HG03060 (cell line): ENCODE measurements around the gene C14orf132.

ENCODE experiments used
- ATAC-seq: cut with Tn5 transposase; IDR thresholded peaks from one replicate; pipeline ENCODE4 v1.9.1; 2021; ENCODE audit warnings: low read depth, moderate number of reproducible peaks; ENCODE audit not compliant: unreplicated experiment

The C14orf132 gene

DNA sequence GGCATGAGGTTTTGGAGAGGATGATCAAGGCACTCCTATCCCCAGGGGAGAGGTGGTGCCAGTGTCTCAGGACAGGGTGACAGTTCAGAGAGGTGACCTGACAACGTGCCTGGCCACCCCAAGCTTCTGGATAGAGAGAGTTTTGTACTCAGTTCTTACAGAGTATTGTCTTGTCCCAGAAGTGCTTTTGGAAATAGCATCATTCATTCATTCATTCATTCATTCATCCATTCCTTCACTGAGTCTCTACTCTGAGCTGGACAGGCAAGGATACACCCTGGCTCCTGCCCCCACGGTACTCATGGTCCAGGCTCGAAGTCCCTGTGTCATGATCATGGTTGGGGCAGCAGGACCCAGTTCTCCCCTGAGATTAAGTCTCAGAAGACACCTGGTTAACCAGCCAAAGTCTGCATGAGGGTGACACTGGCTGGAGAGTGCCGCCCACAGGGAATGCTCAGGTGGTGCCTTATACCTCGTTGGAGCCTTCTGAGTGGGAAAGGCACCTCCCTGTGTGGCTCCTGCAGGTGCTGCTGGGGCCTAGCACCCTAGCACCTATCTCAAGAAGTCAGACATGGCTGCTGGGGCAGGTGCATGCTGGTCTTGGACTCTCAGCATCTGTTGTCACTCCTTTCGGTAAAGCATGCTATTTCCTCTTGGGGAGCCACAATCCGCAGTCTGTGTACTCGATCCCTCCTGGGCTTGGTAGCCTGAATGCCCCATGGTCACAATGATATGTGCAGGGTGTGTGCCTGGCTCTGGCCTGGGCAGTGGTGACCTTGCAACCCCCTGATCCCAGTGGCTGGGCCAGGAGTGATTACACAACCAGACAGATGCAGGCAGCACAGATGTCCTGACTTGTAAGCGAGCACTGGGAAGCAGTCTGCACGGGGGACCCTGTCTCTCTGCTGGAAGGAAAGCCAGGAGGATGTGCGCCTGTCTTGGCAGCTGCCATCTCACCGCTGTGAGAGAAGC is 57.8 kb downstream of the C14orf132 start:
- no peak for ATAC-seq

DNA sequence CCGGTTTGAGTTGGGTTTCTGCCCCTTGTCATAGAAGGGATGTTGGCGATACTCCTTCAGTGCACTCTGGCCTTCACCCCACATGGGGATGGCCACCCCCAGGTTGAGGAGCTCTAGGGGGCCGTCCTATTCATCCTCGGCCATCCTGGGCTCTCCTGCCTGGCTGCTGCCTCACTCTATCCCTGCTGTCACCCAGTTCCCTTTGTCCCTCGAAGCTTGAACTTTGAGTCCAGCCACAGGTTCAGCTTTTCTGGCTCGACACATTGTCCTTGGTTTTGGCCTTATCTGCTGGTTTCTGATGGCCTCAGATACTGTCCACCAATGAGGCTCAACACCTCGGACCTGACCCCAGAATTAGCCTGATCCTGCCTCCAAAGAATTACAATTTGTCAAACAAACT is 58.6 kb downstream of the C14orf132 start:
- ATAC-seq = no peak

DNA sequence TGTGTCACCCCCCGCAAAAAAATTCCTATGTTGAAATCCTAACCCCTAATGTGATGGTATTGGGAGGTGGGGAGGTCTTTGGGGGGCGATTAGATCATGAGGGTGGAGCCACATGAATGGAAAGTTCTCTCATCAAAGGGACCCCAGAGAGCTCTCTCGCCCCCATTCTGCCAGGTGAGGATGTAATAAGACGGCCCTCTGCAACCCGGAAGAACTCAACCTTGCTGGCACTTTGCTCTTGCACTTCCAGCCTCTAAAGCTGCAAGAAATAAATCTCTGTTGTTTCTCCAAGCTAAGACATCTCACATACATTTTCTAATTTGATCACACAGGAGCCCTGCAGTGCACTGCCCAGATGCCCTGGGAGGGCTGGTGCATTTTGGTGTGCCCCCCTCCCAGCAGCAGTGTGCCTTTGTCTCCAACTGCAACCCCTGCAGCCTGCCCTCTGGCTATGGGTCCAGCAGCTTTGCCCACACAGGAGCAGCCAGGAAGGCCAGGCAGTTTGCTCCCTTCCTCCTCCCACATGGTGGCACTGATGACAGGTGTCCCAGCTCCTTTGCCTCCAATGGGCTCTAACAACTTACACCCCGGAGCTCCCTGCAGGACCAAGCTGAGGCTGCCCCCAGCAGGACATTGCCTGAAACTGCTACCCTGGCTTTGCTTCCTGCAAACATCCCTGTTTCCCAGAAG is 59.3 kb downstream of the C14orf132 start:
- no peak for ATAC-seq

DNA sequence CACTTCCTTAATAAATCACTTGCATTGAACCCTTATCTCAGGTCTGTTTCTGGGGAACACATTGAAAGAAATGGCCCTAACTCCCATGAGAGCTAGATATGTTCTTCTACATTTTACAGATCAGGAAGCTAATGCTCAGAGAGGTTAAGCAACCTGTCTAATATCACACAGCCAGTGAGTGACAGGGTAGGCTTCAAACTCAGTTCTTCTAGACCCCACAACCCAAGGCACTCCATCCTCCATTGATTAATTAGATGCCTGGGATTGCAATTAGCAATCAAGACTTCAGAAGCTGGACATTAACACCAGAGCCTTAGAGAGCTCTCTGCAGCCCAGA is 59.8 kb downstream of the C14orf132 start:
- no peak for ATAC-seq

DNA sequence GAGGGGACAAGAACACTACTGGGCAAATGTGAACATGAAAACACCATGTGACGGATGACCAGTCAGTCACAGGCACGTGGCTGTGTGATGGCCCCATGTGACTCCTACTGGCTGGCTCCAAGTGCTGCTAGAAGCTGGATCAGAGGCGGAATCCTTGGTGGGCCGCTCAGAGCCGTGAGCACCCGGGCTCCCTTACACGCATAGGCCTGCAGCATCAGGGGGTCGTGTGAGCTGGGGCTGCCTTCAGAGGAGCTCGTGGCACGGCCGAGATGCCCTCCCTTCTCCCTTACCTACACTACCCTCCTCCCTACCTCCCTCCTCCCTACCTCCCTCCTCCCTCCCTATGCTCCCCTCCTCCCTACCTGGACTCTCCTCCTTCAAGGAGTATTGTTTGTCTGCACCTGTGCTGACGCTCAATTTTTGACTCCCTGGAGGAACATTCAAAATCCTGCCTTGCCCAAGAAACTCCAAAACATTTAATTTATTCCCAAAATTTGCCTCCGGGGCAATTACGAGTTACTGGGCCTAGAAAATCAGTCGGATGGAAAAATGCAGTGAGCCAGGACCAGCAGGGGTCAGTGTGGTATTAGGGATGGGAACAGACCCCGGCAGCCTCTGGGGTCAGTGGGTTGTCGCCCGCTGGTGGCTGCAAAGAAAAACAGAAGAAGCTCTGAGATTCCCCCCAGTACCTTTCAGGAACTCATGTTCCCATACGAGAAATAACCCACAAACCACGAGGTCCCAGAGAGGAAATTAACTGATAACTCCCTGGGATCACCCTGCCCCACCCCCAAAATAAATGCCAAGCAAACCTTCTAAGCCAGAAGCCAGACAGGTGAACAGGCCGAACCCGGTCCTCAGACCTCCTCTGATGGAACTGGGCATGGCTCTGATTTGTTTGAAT is 61.3 kb downstream of the C14orf132 start:
- ATAC-seq = no peak

DNA sequence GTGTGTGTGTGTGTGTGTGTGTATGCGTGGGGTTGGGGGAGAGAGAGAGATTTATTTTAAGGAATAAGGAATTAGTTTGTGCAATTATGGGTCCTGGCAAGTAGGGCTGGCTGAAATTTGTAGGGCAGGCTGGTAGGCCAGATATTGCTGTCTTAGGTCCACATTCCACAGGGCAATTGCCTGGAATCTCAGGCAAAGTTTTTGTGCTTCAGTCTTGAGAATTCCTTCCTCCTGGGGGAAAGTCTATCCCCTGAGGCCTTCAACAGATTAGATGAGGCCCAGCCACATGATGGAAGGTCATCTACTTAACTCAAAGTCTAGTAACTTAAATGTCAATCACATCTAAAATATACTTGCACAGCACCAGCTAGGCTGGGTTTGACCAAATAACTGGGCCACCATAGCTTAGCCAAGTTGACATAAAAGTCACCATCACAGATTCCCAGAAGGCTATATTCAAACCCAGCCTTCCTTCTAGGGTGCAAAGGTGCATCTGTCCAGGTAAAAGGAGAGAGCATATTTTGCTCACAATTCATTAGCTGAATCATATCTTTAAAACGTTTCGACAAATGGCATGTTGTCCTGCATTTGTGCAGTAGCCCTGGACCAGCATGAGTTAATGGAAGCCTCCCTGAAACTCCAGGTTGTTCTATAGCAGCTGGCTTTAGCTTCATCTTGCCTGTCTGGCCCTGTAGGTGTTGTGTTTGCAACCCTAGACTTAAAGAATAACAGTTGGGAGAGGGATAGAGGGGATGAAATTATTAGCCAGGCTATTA is 63.1 kb downstream of the C14orf132 start:
- no peak for ATAC-seq

DNA sequence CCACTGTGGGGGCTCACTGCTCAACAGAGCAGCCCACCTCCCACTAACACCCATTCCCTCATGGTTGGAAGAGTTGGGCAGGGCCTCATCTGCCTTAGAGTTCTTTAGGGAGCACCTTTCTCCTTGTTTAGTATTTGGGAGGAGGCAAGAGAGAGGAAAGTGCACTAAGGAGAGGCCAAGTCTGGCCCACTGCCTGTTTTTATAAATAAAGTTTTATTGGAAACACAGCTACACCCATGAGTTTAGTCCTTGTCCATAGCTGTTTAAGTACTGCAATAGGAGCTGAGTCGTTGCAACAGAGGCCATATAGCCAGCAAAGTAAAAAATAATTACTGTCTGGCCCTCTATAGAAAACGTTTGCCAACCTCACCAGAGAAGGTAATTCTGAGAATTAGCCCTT is 63.9 kb downstream of the C14orf132 start:
- ATAC-seq = no peak

DNA sequence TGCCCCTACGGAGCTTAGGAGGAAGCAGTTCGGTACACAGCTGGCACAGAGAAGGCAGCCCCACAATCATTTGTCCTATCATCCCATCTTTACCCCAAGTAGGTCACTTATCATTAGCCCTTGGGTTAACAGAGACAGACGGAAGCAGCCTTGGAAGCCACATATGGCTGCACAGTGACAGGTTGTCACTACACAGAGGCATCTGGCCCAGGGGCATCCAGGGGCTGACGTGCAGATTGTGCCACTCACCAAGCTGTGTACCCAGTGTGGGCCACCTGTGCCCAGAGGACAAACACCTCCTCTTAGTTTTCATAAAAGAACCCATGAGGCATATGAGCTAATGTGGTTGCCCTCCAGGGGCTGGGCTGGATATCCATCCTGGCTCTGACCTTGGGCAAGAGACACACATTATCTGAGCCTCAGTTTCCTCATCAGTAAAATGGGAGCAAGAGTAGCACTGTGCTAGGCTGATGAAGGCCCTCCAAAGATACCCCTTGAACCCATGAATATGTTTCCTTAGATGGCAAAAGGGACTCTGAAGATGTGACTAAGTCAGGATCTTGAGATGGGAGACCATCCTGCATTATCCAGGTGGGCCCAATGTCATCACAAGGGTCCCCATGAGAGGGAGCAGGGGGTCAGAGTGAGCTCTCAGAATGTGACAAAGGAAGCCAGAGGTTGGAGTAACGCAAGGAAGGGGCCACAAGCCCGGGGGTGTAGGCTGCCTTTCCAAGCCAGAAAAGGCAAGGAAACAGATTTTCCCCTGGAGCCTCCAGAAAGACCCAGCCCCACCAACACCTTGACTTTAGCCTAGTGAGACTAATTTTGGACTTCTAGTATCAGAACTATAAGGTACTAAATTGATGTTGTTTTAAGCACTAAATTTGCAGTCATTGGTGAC is 64.6 kb downstream of the C14orf132 start:
- no peak for ATAC-seq

DNA sequence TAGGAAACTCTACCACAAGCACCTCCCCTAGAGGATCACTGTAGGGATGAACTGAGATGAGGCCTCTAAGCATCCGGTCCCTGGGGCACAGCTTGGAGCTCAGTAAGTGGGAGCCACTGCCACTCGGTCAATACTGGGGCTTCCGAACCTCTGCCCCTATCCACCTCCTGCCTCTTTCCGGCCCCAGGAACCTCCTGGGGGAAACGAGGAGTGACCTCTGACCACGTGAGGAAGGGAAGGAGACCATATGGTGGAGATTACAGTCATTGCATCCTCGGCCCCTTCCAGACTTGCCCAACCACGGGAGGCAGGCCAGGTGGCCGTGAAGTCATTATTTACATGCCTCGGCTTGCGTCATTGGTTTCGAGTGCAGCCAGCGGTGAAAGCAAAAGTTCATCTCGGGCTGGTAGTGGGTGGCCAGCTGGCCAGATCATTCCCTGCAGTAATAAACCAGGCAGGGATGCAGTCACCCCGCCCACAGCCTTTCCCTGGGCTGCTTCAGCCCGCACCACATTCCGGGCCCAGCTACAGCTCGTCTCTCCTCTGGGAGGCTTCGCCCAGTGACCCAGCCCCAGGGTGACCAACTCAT is 65.4 kb downstream of the C14orf132 start:
- no peak for ATAC-seq

DNA sequence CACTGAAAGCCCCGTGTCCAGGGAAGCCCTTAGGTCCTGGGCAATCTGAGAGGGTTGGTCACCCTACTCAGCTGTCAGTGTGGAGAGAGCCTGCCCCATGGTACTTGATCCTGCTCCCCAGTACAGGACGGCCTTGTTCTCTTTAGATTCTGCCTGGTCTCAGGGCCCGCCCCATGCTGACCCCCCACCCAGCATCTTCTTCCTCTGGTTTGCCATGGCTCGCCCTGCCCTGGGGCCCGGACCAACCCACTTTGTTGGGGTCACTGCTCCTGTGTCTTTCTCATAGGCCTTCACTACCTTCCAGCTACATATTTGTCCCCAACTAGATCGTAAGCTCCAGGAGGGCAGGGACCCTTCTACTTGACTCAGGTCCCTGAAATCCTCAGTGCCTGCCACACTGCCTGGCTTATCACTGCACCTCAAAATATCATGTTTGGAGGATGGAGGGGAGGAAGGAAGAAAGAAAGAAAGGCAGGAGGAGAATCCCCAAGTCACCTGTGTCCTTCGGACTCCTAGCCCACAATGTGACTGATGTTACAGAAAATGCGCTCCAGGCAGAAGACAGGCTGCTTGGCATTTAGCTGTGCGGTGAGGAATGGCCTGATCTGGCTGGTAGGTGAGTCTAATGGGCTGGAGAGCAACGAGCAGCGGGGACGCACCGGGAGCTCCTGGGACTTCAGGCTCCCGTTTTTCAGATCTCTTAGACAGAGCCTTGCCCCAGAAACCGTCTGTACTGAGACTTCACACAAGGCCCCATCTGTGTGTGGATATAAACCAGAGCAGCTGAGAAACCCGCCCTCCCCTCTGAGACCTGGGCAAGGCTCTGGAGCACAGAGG is 66.1 kb downstream of the C14orf132 start:
- ATAC-seq = no peak

DNA sequence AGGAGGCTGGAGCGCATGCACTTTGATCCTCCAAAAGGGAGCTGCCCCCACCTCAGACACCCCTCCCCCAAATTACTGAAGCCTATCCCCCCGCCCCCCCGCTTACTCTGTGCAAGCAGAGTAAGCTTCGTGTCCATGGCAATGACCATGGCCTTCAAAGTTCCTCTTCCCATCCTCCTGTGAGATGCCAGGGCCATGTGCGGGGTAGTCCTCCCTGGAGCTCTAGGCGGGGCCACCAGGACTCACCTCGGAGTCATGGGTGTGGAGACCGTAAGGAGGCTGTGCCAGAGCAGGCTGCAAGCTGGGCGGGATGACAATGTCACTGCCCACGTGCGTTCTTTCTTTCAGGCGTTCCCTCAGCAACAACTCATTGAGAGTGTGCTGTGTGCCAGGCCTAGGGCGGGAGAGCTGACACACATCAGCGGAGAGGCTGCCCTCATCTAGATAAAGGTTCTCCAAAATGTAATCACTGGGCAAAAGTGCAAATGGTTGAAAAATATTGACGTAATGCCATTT is 66.8 kb downstream of the C14orf132 start:
- ATAC-seq = no peak

DNA sequence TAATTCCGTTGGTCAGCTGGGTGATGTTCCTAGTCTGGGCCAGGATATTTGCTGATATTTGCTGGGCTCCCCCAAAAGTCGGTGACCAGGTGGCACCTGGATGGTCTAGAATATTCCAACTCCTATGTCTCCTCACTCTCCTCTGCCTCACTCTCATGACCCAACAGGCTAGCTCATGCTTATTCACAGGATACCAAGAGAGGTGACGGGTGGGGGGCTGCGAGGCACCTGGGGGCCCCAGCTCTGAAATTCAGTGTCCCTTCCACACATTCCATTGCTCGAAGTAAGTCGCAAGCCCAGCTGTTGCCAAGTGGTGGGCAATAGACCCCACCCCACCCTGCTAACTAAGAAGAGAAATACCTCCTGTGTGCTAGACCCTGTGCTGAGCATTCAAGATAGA is 67.7 kb downstream of the C14orf132 start:
- ATAC-seq = no peak

DNA sequence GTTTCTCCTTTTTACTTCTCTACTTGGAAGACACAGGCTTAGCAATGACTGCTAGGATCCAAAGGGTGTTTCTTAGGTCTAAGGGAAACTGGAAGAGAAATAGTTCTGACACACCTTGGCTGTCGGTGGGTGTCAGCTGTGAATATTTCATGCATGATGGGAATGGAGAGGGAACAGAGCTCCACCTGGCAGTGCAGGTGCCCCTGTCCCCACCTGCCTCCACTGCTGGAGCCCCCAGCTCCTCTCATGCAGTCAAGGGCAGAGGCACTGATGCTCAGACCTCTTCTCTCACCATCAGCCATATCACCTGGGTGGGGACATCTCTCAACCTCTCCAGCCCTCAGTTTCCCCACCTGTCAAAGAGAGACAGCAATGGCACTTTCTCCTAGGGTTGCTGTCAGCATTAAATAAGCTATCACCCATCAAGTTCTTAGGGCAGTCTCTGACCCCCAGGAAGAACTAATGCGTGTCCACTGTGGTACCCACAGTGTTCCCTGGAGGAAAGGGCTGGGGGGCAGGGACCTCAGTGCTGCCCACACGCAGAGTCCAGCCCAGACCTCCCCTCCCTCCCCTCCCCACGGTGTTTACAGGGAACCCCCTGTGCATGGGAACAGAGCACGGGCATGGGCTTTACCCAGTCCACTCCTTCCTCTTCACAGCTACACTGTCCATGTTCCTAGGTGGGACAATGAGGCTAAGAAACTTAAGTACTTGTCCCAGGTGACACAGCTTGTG is 69.1 kb downstream of the C14orf132 start:
- no peak for ATAC-seq

DNA sequence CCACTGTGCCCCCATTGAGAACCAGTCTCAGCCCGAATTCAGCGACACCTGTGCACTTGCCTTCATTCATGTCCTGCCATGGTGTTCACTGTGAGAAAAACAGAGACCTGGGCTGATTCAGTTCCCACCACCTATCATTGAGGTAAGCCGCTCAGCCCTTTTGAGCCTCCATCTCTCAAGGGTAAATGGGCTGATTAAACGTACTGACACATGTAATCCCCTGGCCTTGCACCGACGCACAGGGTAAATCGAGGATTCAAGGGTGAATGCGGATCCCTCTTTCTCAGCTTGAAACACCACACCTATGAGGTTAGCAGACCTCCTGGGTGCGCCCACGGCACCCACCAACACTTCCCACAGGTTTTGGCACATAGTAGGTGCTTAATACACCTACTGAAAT is 69.7 kb downstream of the C14orf132 start:
- ATAC-seq = no peak

DNA sequence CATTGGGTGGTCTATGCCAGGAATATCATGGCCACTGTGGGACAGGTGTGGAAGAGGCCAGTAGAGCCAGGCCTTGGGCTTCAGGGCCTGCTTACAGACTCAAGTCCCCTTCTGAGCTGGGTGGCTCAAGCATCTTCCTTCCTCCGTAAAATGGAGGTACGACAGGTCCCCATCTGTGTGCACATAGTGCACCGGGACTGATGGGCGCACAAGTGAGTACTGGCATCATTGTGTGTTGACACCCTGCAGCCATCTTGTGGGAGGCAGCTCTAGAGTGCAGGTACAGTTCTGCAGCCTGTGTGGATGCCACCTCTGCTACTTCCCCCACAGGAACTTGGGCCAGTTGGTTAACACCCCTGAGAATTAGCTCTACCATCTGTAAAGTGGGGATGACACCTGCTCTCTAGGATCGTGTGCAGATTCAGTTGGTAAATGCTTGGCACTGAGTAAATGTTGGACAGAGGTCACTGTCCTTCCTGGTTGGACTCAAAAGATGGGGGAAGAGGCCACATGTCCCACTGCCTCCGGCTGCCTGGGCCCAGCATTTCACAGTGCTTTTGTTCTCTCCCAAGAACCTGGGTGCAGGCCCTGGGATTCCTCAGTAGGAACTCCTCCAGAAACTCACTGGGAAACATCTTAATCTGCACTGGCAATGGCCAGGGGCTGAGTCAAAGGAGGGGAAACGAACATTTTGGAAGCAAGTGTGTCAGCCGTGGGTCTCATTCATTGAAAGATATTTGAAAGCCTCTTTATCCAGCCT is 70.6 kb downstream of the C14orf132 start:
- no peak for ATAC-seq

DNA sequence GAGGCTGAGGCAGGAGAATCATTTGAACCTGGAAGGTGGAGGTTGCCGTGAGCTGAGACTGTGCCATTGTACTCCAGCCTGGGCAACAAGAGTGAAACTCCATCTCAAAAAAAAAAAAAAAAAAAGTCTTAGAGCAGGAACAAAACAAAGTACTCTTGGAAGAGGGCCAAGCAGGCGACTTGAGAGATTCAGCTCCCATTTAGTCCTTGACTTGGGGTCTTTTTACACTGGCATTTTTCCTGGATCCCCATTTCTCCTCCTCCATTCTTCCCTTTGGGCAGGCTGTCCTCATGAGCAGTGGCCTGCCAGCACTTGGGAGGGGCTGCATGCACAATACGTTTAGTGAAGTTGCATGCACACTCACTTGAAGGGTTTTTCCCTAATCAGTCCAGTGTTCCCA is 72.9 kb downstream of the C14orf132 start:
- ATAC-seq = no peak
